ENCODE data around the gene BCAP29.
A peak's percentile ranks its signal among the peaks of the same experiment; 100 is the strongest.

The BCAP29 gene

GRCh38 chr7:107641676-107642075 lies 61.6 kb downstream of the BCAP29 start:
- DNase-seq (ENCODE audit: low read depth in 1 of 2, low spot score in 1 of 2): no peak
- in situ Hi-C loops (cut with HindIII; ENCODE audit: low pct_unique_long_range_greater_than_20kb, low sequenced_read_pairs): no loop called here
- TF ChIP-seq JUND (IDR thresholded peaks at IDR 0.05; ENCODE audit: low read depth): no peak

- in situ Hi-C loops (cut with HindIII; ENCODE audit: low pct_unique_long_range_greater_than_20kb, low sequenced_read_pairs): no loop called here
- no peak for TF ChIP-seq JUND (IDR thresholded peaks at IDR 0.05; ENCODE audit: low read depth)
- no peak for DNase-seq (ENCODE audit: low read depth in 1 of 2, low spot score in 1 of 2)
Observed at GRCh38 chr7:107642501-107642900, 62.5 kb downstream of the BCAP29 start.

GRCh38 chr7:107643407-107643806 lies 63.4 kb downstream of the BCAP29 start:
- no peak for DNase-seq (ENCODE audit: low read depth in 1 of 2, low spot score in 1 of 2)
- in situ Hi-C loops (cut with HindIII; ENCODE audit: low pct_unique_long_range_greater_than_20kb, low sequenced_read_pairs): no loop called here
- no peak for TF ChIP-seq JUND (IDR thresholded peaks at IDR 0.05; ENCODE audit: low read depth)

DNA sequence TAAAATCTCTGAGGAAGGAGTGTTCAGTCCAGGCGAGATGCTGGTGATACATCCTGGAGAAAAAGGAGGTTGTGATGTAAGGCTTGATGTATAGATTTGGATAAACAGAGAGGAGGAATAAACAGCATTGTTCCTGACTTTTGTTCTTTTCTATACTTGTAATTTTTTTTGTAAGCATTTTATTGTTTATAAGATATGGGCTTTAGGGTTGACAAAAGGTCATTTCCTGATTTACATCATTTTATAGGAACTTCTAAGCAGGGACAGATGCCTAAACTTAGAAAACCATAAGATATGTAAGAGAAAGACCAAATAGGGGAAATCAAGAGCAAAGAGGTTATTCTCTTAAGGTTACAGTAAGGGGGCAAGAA lies 63.9 kb downstream of the BCAP29 start:
- TF ChIP-seq JUND (IDR thresholded peaks at IDR 0.05; ENCODE audit: low read depth): no peak
- DNase-seq (ENCODE audit: low read depth in 1 of 2, low spot score in 1 of 2): no peak
- in situ Hi-C loops (cut with HindIII; ENCODE audit: low pct_unique_long_range_greater_than_20kb, low sequenced_read_pairs): no loop called here

GRCh38 chr7:107644309-107644974 lies 64.4 kb downstream of the BCAP29 start:
- TF ChIP-seq JUND (IDR thresholded peaks at IDR 0.05; ENCODE audit: low read depth): no peak
- DNase-seq (ENCODE audit: low read depth in 1 of 2, low spot score in 1 of 2): no peak

DNA sequence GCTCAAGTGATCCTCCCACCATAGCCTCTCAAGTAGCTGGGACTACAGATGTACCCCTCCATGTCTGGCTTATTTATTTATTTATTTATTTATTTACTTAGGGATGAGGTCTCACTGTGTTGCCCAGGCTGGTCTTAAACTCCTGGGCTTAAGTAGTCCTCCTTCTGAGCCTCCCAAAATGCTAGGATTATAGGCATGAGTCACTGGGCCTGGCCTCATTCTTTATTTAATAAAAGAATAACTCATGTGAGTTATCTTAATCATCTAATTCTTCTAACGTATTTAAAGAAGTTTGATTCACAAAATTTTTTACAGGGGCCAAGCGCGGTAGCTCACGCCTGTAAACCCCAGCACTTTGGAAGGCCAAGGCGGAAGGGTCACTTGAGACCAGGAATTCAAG lies 72.6 kb downstream of the BCAP29 start:
- TF ChIP-seq JUND (IDR thresholded peaks at IDR 0.05; ENCODE audit: low read depth): no peak
- in situ Hi-C loops (cut with HindIII; ENCODE audit: low pct_unique_long_range_greater_than_20kb, low sequenced_read_pairs): no loop called here
- no peak for DNase-seq (ENCODE audit: low read depth in 1 of 2, low spot score in 1 of 2)

More at GRCh38 chr7:107644309-107644974, 64.4 kb downstream of the BCAP29 start:
- in situ Hi-C loops (cut with HindIII; ENCODE audit: low pct_unique_long_range_greater_than_20kb, low sequenced_read_pairs): no loop called here

- no peak for DNase-seq (ENCODE audit: low read depth in 1 of 2, low spot score in 1 of 2)
- TF ChIP-seq JUND (IDR thresholded peaks at IDR 0.05; ENCODE audit: low read depth): no peak
- in situ Hi-C loops (cut with HindIII; ENCODE audit: low pct_unique_long_range_greater_than_20kb, low sequenced_read_pairs): no loop called here
Observed at GRCh38 chr7:107658467-107658866, 78.4 kb downstream of the BCAP29 start.

- in situ Hi-C loops (cut with HindIII; ENCODE audit: low pct_unique_long_range_greater_than_20kb, low sequenced_read_pairs): no loop called here
- no peak for TF ChIP-seq JUND (IDR thresholded peaks at IDR 0.05; ENCODE audit: low read depth)
- DNase-seq (ENCODE audit: low read depth in 1 of 2, low spot score in 1 of 2): no peak
Observed at GRCh38 chr7:107659666-107660065, 79.6 kb downstream of the BCAP29 start.

DNA sequence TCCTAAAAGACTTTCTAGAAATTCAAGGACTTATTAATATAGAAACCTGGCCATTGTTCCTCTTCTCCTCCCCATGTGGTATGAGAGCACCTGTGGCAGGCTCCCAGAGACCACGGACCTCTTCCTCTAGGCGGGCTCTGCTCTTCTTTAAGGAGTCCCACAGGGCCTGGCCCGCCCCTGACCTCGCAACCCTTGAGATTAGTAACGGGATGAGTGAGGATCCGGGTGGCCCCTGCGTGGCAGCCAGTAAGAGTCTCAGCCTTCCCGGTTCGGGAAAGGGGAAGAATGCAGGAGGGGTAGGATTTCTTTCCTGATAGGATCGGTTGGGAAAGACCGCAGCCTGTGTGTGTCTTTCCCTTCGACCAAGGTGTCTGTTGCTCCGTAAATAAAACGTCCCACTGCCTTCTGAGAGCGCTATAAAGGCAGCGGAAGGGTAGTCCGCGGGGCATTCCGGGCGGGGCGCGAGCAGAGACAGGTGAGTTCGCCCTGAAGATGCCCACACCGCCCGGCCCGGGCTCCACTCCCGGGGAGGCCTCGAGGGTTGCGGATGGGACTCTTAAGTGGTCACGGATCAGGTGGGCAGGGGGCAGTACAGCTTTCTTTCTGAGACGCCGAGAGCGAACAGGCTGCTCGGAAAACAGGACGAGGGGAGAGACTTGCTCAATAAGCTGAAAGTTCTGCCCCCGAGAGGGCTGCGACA lies 80.5 kb downstream of the BCAP29 start, which contains the start of gene SLC26A4:
TSS of gene SLC26A4 (plus strand) at position 448 of the 700 bp plus-strand sequence. CDS start 814 bp downstream, outside the sequence.
- in situ Hi-C loops (cut with HindIII; ENCODE audit: low pct_unique_long_range_greater_than_20kb, low sequenced_read_pairs): no loop called here
- no peak for DNase-seq (ENCODE audit: low read depth in 1 of 2, low spot score in 1 of 2)
- TF ChIP-seq JUND (IDR thresholded peaks at IDR 0.05; ENCODE audit: low read depth): no peak

- no peak for TF ChIP-seq JUND (IDR thresholded peaks at IDR 0.05; ENCODE audit: low read depth)
- in situ Hi-C loops (cut with HindIII; ENCODE audit: low pct_unique_long_range_greater_than_20kb, low sequenced_read_pairs): no loop called here
- peak; percentile 44 to 64 for DNase-seq (ENCODE audit: low read depth in 1 of 2, low spot score in 1 of 2)
Observed at GRCh38 chr7:107661081-107661864, 81.2 kb downstream of the BCAP29 start.

DNA sequence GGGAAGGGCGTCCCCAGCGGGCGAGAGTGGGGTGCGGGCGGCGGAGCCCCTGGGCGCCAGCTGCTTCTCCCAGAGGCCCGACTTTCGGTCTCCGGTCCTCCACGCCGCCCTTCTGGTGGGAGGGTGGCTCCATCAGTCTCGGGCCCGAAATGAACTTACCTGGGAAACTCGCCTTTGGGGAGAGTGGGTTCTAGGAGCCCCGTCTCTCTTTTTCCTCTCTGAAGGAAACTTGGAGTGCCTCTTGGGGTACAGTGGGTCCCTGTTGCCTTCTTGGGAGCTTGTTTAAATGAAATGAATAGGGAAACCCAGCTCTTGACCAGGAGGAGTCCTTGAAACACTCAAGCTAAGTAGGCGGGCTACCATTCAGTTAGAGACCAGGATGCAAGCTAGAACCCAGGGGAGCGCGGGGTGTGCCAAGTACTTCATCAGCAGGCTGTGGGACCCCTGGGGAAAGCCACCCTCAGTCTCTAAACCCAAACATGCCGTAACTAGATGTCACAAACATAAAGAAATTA lies 81.9 kb downstream of the BCAP29 start:
- in situ Hi-C loops (cut with HindIII; ENCODE audit: low pct_unique_long_range_greater_than_20kb, low sequenced_read_pairs): no loop called here
- no peak for TF ChIP-seq JUND (IDR thresholded peaks at IDR 0.05; ENCODE audit: low read depth)
- DNase-seq (ENCODE audit: low read depth in 1 of 2, low spot score in 1 of 2): no peak

DNA sequence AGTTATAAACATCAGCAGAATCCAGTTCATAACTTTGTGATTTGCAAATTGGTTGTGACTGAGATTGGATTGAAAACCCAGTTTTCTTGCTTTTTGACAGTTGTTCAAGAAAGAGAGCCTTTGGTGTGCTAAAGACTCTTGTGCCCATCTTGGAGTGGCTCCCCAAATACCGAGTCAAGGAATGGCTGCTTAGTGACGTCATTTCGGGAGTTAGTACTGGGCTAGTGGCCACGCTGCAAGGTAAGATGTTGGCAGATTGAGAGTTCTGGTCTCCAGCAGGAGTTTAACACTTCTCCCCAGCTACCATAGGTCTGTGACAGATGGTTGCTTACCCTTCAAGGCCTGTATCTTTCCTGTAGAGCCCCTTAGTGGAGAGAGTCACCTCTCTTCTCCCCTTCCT lies 83.2 kb downstream of the BCAP29 start:
- in situ Hi-C loops (cut with HindIII; ENCODE audit: low pct_unique_long_range_greater_than_20kb, low sequenced_read_pairs): no loop called here
- DNase-seq (ENCODE audit: low read depth in 1 of 2, low spot score in 1 of 2): no peak
- TF ChIP-seq JUND (IDR thresholded peaks at IDR 0.05; ENCODE audit: low read depth): no peak

GRCh38 chr7:107666790-107667189 lies 86.7 kb downstream of the BCAP29 start:
- TF ChIP-seq JUND (IDR thresholded peaks at IDR 0.05; ENCODE audit: low read depth): no peak
- DNase-seq (ENCODE audit: low read depth in 1 of 2, low spot score in 1 of 2): no peak
- in situ Hi-C loops (cut with HindIII; ENCODE audit: low pct_unique_long_range_greater_than_20kb, low sequenced_read_pairs): no loop called here
